ENCODE measurements around the gene KLF7. TPM values are rescaled to one million over a fixed set of nuclear protein-coding genes. Genes with fewer than 3 reads are reported as not detected.

KLF7 gene
- total RNA-seq, 1 donor from 2014 or later, result 79.1 TPM

GRCh38 chr2:207110715-207111114 lies 55.0 kb downstream of the KLF7 start:
- DNase-seq (ENCODE audit: low spot score) (no peak), ATAC-seq (no peak)
- intact Hi-C loops (cut with DNase I), result no loop called here

GRCh38 chr2:207110310-207110709 lies 55.4 kb downstream of the KLF7 start:
- intact Hi-C loops (cut with DNase I), result no loop called here
- no peak for ATAC-seq
- no peak for DNase-seq (ENCODE audit: low spot score)

- intact Hi-C loops (cut with DNase I), result no loop called here
- ATAC-seq, result no peak
- no peak for DNase-seq (ENCODE audit: low spot score)
Measured at GRCh38 chr2:207109768-207110167, 56.0 kb downstream of the KLF7 start.

- no peak for ATAC-seq
- intact Hi-C loops (cut with DNase I), result no loop called here
- DNase-seq (ENCODE audit: low spot score), result no peak
Measured at GRCh38 chr2:207108440-207108839, 57.3 kb downstream of the KLF7 start.

- intact Hi-C loops (cut with DNase I), result no loop called here
- ATAC-seq (peak; percentile 31), DNase-seq (ENCODE audit: low spot score) (no peak)
Measured at GRCh38 chr2:207107551-207107950, 58.2 kb downstream of the KLF7 start.

GRCh38 chr2:207107131-207107530 lies 58.6 kb downstream of the KLF7 start:
- intact Hi-C loops (cut with DNase I), result no loop called here
- DNase-seq (ENCODE audit: low spot score), result no peak
- ATAC-seq, result no peak

GRCh38 chr2:207103132-207103531 lies 62.6 kb downstream of the KLF7 start:
- DNase-seq (ENCODE audit: low spot score) (no peak), ATAC-seq (no peak)
- intact Hi-C loops (cut with DNase I), result no loop called here

- ATAC-seq (no peak), DNase-seq (ENCODE audit: low spot score) (no peak)
- intact Hi-C loops (cut with DNase I), result no loop called here
Measured at GRCh38 chr2:207101984-207102383, 63.8 kb downstream of the KLF7 start.

- DNase-seq (ENCODE audit: low spot score) (no peak), ATAC-seq (peak; percentile 18)
- intact Hi-C loops (cut with DNase I), result no loop called here
Measured at GRCh38 chr2:207097278-207097677, 68.5 kb downstream of the KLF7 start.

- no peak for DNase-seq (ENCODE audit: low spot score)
- intact Hi-C loops (cut with DNase I), result no loop called here
- ATAC-seq, result no peak
Measured at GRCh38 chr2:207095963-207096362, 69.8 kb downstream of the KLF7 start.

GRCh38 chr2:207093234-207093633 lies 72.5 kb downstream of the KLF7 start:
- no peak for DNase-seq (ENCODE audit: low spot score)
- ATAC-seq, result no peak
- intact Hi-C loops (cut with DNase I), result no loop called here

GRCh38 chr2:207092818-207093217 lies 72.9 kb downstream of the KLF7 start:
- intact Hi-C loops (cut with DNase I), result no loop called here
- DNase-seq (ENCODE audit: low spot score) (no peak), ATAC-seq (no peak)

GRCh38 chr2:207091928-207092327 lies 73.8 kb downstream of the KLF7 start:
- peak; percentile 52 for ATAC-seq
- no peak for DNase-seq (ENCODE audit: low spot score)
- intact Hi-C loops (cut with DNase I), result no loop called here

- intact Hi-C loops (cut with DNase I), result no loop called here
- DNase-seq (ENCODE audit: low spot score) (no peak), ATAC-seq (peak; percentile 41)
Measured at GRCh38 chr2:207091176-207091575, 74.6 kb downstream of the KLF7 start.

- peak; percentile 22 for ATAC-seq
- no peak for DNase-seq (ENCODE audit: low spot score)
- intact Hi-C loops (cut with DNase I), result no loop called here
Measured at GRCh38 chr2:207090389-207090788, 75.4 kb downstream of the KLF7 start.

- intact Hi-C loops (cut with DNase I), result no loop called here
- DNase-seq (ENCODE audit: low spot score), result no peak
Measured at GRCh38 chr2:207088839-207089238, 76.9 kb downstream of the KLF7 start.

GRCh38 chr2:207088276-207088675 lies 77.5 kb downstream of the KLF7 start:
- ATAC-seq (no peak), DNase-seq (ENCODE audit: low spot score) (no peak)
- intact Hi-C loops (cut with DNase I), result no loop called here

More at GRCh38 chr2:207088839-207089238, 76.9 kb downstream of the KLF7 start:
- no peak for ATAC-seq

GRCh38 chr2:207087046-207087902 lies 78.5 kb downstream of the KLF7 start:
- ATAC-seq, result no peak
- intact Hi-C loops (cut with DNase I), result no loop called here
- no peak for DNase-seq (ENCODE audit: low spot score)

- DNase-seq (ENCODE audit: low spot score) (no peak), ATAC-seq (no peak)
- intact Hi-C loops (cut with DNase I), result no loop called here
Measured at GRCh38 chr2:207086136-207086535, 79.6 kb downstream of the KLF7 start.

- ATAC-seq (no peak), DNase-seq (ENCODE audit: low spot score) (no peak)
- intact Hi-C loops (cut with DNase I), result no loop called here
Measured at GRCh38 chr2:207085110-207085509, 80.6 kb downstream of the KLF7 start.
